Rectal smooth muscle tissue (tissue), 1 donor: ENCODE results near the gene GHSR.

Experiments used
- H3K27ac ChIP-seq: one replicate; pipeline ENCODE4 v1.7.0; 2013; ENCODE audit warnings: low read depth, low read length, inconsistent platforms
- H3K27me3 ChIP-seq: one replicate; pipeline ENCODE4 v1.7.0; 2013; ENCODE audit warnings: low read length; ENCODE audit not compliant: control insufficient read depth, insufficient read depth
- H3K36me3 ChIP-seq: one replicate; pipeline ENCODE4 v1.7.0; 2013; ENCODE audit warnings: low read length; ENCODE audit not compliant: control insufficient read depth, insufficient read depth
- H3K4me1 ChIP-seq: one replicate; pipeline ENCODE4 v1.7.0; 2013; ENCODE audit warnings: low read length; ENCODE audit not compliant: control insufficient read depth, insufficient read depth
- H3K4me3 ChIP-seq: one replicate; pipeline ENCODE4 v1.7.0; 2013; ENCODE audit warnings: low read length
- H3K9ac ChIP-seq: one replicate; pipeline ENCODE4 v1.7.0; 2013; ENCODE audit warnings: low read length

Gene GHSR

DNA sequence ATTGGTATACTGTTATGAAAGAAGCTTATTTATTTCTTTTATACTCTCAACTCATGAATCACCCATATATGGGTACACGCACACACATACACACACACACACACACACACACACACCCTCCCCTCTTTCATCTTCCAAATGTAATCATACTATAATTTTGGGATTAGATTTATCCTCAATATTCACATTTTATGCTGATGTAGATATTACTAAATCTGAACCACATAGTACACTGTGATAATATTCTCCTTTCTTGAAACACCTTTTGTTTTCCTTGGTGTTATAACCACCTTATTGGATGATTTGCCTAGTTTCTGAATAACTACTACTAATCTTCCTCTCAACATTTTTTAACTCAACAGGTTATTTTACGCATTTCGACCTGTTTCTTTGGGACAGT lies 8.1 kb upstream of the GHSR start:
- Histone ChIP-seq H3K9ac (no peak overlapping the region), H3K27me3 (no peaks in the 10 kb centered on the region), H3K36me3 (no peaks in the 10 kb centered on the region)

DNA sequence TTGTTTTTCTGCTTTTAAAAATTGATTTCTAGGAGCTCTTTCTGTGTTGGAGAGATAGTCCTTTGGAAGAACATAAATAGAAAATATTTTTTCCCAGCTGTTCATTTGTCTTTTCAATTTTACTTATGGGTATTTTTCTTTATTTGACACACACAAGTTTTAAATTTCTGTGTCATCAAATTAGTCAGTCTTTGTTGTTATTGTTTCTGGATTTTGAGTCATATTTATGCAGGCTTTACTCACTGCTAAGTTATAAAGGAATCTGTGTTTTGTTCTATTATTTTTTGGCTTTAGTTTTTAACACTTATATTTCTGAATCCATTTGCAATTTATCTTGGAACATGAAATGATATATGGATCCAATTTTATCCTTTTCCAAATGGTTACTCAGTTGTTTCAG lies 5.9 kb upstream of the GHSR start:
- Histone ChIP-seq H3K36me3 (no peaks in the 10 kb centered on the region), H3K27me3 (peaks cover 6% of the 10 kb centered on the region), H3K4me3 (no peak overlapping the region), H3K9ac (no peak overlapping the region), H3K4me1 (no peaks in the 10 kb centered on the region), H3K27ac (no peak overlapping the region)

More for the DNA sequence above, 8.1 kb upstream of the GHSR start:
- Histone ChIP-seq H3K27ac (no peak overlapping the region), H3K4me1 (no peaks in the 10 kb centered on the region), H3K4me3 (no peak overlapping the region)

DNA sequence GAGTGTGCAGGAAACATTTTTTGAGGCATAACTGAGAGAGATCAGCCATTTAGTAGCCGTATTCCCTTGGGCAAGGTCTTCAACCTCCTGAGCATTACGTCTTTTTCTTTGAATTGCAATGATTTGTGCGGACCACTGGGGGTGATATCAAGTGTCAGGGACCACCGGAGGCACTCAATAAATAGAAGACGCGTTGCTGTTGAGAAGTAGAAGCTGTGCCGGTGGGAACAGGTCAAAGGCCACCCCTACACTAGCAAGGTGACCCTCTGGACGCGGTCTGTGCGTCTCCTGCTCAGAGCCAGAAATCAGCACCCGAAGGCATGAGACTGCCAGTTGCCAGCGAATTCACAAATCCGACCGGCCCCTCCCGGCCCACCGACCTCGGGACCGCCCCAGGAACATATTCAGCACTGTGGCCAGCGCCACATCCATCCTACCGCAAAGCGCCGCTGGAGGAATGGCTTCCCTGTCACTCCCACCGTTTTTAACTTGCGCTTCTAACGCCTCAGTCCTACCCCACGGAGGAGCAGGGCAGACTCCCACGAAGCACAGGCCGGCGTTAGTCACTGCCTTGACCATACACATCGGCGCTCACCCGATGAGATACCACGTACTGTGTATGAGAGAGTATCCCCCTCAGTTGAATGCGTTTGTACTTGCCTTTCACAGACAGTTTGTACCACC lies 1.4 kb upstream of the GHSR start:
- H3K27me3 ChIP-seq = peaks cover 23% of the 10 kb centered on the region

DNA sequence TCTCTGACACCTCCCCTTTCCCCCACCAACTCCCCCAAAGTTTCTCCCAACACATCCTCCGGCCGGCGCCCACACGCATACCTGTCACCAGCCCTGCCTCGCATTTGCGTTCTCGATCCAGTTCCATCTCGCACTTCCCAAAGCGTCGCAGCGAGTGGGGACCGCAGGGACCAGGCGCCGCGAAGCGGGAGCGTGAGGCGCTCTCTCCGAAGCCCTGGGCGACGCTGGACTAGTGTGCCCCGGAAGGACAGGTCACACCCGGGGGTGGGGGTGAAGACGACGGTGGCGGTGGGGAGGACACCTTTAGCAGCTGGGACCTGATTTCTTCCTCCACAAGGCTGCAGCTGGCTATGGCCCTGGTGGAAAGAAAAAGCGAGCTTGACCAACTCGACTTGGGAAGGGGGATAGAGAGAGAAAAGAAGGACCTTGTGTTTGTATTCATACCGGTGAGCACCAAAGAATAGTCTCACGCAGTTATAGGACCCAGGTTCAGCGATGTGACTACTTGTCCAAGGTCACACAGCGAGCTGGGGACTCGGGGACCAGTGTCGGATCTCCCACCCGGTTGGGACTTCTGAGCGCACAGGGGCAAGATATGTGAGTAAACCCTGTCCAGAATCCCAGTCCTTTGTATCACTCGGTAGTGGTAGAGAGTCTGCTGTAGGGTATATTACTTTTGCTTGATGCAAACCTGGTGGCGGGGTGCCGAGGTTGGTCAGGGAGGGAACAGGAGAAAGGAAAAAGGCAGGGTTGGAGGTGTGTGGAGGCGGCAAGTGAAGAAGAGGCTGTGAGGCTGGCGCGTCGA lies 607 bp upstream of the GHSR start:
- Histone ChIP-seq H3K27me3 (peaks cover 23% of the 10 kb centered on the region), H3K27ac (no peak overlapping the region), H3K4me1 (no peaks in the 10 kb centered on the region), H3K36me3 (no peaks in the 10 kb centered on the region), H3K4me3 (no peak overlapping the region), H3K9ac (no peak overlapping the region)

More for the DNA sequence above, 1.4 kb upstream of the GHSR start:
- Histone ChIP-seq H3K36me3 (no peaks in the 10 kb centered on the region), H3K9ac (no peak overlapping the region), H3K4me3 (no peak overlapping the region), H3K27ac (no peak overlapping the region), H3K4me1 (no peaks in the 10 kb centered on the region)

DNA sequence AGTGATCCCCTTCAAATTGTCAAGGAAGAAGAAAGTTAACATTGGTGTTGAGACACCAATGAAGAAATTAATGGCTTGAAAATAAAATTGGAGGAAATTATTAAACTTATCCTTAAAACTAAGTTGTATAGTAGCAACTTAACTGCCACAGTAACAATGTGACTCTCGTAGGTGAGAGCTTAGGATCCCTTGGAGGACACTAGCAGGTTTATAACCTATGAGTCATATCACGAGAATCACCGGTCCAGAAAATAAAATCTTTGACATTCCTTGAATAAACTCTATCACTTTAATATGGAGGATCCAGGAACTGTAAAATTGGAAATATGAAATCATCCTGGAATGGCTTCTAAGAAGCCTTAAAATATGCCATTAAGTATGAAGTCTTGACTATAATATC lies 2.1 kb downstream of the GHSR start:
- no peak overlapping the region for H3K9ac ChIP-seq
- no peak overlapping the region for H3K27ac ChIP-seq
- H3K36me3 ChIP-seq = no peaks in the 10 kb centered on the region
- peaks cover 23% of the 10 kb centered on the region for H3K27me3 ChIP-seq
- no peak overlapping the region for H3K4me3 ChIP-seq
- H3K4me1 ChIP-seq = no peaks in the 10 kb centered on the region

DNA sequence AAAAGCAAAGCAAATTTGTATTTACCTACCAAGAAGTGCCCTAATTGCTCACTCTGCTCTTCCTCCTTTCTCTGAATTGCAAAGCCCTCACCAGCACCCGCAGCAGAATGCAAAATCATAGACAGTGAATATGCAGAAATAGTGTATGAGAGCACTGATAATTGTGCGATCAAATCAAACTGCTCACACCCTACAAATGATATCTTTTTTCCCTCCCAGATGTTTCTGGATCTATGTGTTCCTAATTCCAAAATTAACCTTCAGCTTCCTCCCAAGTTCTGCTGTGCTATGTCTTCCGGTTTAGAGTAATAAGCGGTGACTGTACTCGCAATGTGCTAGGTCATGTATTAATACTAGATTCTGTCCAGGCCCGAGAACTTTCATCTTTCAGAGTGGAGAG lies 3.4 kb downstream of the GHSR start:
- Histone ChIP-seq H3K36me3 (no peaks in the 10 kb centered on the region), H3K27ac (no peak overlapping the region), H3K27me3 (peaks cover 22% of the 10 kb centered on the region), H3K4me3 (no peak overlapping the region), H3K9ac (no peak overlapping the region), H3K4me1 (no peaks in the 10 kb centered on the region)

DNA sequence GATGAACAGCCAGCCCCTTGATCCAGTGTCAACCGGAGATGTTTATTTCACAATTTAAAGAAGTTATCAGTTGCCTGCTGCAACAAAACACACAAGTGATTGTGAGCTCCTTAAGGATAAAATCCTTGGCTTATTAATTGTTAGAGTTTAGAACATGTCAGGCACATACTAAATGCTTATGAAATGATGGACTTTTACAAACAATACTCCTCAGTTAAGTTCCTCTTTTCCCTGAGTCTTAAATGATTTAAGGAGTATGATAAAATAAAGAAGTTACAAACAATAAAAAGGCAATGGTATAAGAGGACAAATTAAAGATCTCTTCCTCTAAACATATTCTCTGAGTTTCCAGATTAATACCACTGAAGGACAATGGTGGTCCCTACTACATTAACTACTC lies 5.7 kb downstream of the GHSR start:
- Histone ChIP-seq H3K36me3 (no peaks in the 10 kb centered on the region), H3K4me1 (no peaks in the 10 kb centered on the region), H3K27me3 (peaks cover 5% of the 10 kb centered on the region), H3K4me3 (no peak overlapping the region), H3K9ac (no peak overlapping the region), H3K27ac (no peak overlapping the region)

DNA sequence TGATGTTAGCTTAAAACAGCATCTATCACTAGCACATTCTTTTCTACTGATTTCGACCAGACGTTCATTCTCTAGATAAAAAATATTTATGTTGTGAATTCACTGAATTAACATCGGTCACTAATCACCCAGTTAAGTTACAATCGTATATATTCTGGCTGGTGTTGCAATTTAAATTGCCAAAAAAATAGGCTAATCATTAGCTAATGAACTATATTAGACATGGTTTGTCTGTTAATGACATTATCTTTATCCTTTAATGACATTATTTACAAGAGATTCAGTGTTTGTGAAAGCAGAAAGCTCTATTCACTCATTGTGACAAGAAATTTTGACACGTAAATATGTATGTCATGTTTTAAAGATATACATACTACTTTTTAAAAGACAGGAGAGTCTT lies 6.7 kb downstream of the GHSR start:
- Histone ChIP-seq H3K27ac (no peak overlapping the region), H3K4me1 (no peaks in the 10 kb centered on the region), H3K9ac (no peak overlapping the region), H3K36me3 (no peaks in the 10 kb centered on the region), H3K4me3 (no peak overlapping the region), H3K27me3 (peaks cover 2% of the 10 kb centered on the region)

DNA sequence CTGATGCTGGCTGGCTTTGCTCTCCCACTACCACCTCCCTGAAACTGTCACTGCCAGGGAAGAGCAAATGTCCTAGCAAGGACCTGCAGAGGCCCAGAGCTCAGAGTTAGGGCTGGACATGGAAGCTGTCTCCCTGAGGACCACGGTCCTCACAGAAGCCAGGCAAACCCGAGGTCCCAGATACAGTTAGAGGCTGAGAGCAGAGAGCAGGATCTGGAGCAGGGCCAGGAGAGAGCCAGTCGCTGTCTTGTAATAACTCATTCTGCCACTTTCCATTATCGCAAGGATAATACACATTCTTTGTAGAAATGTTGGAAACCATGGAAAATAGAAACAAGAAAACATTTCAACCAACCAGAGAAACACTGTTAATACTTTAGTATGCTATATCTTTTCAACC lies 10.1 kb downstream of the GHSR start:
- Histone ChIP-seq H3K27ac (no peak overlapping the region), H3K4me1 (no peaks in the 10 kb centered on the region), H3K36me3 (no peaks in the 10 kb centered on the region), H3K27me3 (no peaks in the 10 kb centered on the region), H3K9ac (no peak overlapping the region), H3K4me3 (no peak overlapping the region)

DNA sequence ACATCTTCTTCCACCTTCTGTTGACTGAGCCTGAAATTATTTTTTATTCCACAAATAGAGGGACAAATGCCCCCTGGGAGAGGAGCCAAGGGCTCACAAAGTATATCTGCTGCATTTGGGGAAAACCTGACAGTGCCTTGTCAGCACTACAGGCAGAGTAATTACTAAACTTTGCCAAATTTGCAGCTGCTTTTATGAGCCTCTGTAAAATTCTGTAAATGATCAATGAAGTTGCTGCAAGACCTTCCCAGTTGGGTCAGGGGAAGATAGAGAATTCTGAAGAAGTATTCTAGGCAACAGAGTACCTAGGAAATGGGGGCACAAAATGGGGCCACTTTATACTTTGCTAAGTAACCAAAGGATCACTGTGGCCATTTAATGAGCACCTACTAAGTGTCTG lies 10.5 kb downstream of the GHSR start:
- Histone ChIP-seq H3K27ac (no peak overlapping the region), H3K4me1 (no peaks in the 10 kb centered on the region), H3K36me3 (no peaks in the 10 kb centered on the region), H3K4me3 (no peak overlapping the region), H3K27me3 (no peaks in the 10 kb centered on the region), H3K9ac (no peak overlapping the region)

DNA sequence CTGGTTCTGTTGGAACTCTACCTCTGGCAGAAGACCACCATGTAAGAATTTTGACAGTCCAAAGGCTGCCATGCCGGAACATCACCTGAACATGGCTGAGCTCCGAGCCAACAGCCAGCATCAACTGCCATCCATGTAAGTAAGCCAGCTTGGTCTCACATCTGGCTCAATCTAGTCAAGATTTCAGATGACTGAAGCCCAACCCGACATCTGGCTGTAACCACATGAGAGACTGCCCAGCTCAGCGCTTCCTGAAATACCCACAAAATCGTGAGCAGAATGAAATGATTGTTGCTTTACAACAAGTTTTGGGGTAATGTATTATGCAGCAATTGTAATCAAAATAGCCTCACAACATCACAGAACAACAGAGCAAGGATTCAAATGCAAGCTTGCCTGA lies 32.9 kb downstream of the GHSR start:
- H3K4me1 ChIP-seq = no peaks in the 10 kb centered on the region
- H3K4me3 ChIP-seq = no peak overlapping the region

DNA sequence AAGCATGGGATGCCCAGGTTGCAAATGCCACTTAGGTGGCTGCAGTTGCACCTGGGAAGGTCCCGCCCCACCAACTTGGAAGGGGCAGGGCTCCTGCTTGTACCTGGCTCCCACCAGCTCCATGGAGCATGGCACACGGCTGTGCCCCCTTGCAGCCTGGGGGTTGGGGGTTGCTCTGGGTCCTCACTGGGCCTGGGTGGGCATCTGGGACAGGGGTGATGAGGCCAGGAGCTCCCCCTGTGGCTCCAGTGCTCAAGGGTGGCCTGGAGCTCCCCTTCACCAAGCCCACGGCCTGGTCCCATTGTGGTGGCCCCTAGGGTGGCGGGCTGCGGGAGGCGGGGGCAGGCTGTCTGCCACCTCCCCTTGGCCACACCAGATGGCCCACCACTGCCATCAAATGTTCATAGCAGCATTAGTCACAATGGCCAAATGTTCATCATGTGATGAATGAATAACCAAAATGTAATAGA lies 36.7 kb downstream of the GHSR start:
- Histone ChIP-seq H3K36me3 (no peaks in the 10 kb centered on the region), H3K27ac (no peak overlapping the region), H3K9ac (no peak overlapping the region), H3K27me3 (no peaks in the 10 kb centered on the region), H3K4me1 (no peaks in the 10 kb centered on the region), H3K4me3 (no peak overlapping the region)

More for the DNA sequence above, 32.9 kb downstream of the GHSR start:
- no peaks in the 10 kb centered on the region for H3K36me3 ChIP-seq
- H3K27ac ChIP-seq = no peak overlapping the region
- H3K9ac ChIP-seq = no peak overlapping the region
- H3K27me3 ChIP-seq = no peaks in the 10 kb centered on the region
